Measurements from ENCODE around the gene TMEM82. TPM values are rescaled to one million over a fixed set of nuclear protein-coding genes. Genes with fewer than 3 reads are reported as not detected.

TMEM82 gene
- total RNA-seq, 1 donor from 2014 or later = not detected

GRCh38 chr1:15744122-15744679, 1.9 kb downstream of the TMEM82 start:
- no peak for DNase-seq (ENCODE audit: low spot score)
- Mint-ChIP-seq H3K36me3 (ENCODE audit: low read depth) (no peaks in the 10 kb centered on the region), H3K4me3 (ENCODE audit: low read depth) (no peak overlapping the region), H3K4me1 (ENCODE audit: low read depth) (peaks cover 4% of the 10 kb centered on the region), H3K9me3 (no peaks in the 10 kb centered on the region), H3K27me3 (ENCODE audit: low read depth) (no peaks in the 10 kb centered on the region), H3K27ac (no peak overlapping the region)
- intact Hi-C loops (cut with micrococcal nuclease) = no loop called here

GRCh38 chr1:15747378-15747777, 5.1 kb downstream of the TMEM82 start:
- no peak overlapping the region for H3K27ac Mint-ChIP-seq
- H3K4me1 Mint-ChIP-seq (ENCODE audit: low read depth) = no peaks in the 10 kb centered on the region
- no peaks in the 10 kb centered on the region for H3K36me3 Mint-ChIP-seq (ENCODE audit: low read depth)
- DNase-seq (ENCODE audit: low spot score) = no peak
- no peaks in the 10 kb centered on the region for H3K27me3 Mint-ChIP-seq (ENCODE audit: low read depth)
- H3K4me3 Mint-ChIP-seq (ENCODE audit: low read depth) = no peak overlapping the region
- intact Hi-C loops (cut with micrococcal nuclease) = no loop called here
- H3K9me3 Mint-ChIP-seq = no peaks in the 10 kb centered on the region

- Mint-ChIP-seq H3K36me3 (ENCODE audit: low read depth) (no peaks in the 10 kb centered on the region), H3K4me1 (ENCODE audit: low read depth) (no peaks in the 10 kb centered on the region), H3K27ac (no peak overlapping the region), H3K4me3 (ENCODE audit: low read depth) (no peak overlapping the region), H3K9me3 (no peaks in the 10 kb centered on the region), H3K27me3 (ENCODE audit: low read depth) (no peaks in the 10 kb centered on the region)
- intact Hi-C loops (cut with micrococcal nuclease) = no loop called here
- no peak for DNase-seq (ENCODE audit: low spot score)
These were observed 6.0 kb downstream of the TMEM82 start for GRCh38 chr1:15748264-15748663.

GRCh38 chr1:15748690-15749398, 6.5 kb downstream of the TMEM82 start:
- intact Hi-C loops (cut with micrococcal nuclease) = no loop called here
- no peaks in the 10 kb centered on the region for H3K4me1 Mint-ChIP-seq (ENCODE audit: low read depth)
- H3K9me3 Mint-ChIP-seq = no peaks in the 10 kb centered on the region

GRCh38 chr1:15749399-15750291, 7.3 kb downstream of the TMEM82 start:
- no peaks in the 10 kb centered on the region for H3K27me3 Mint-ChIP-seq (ENCODE audit: low read depth)
- no peak overlapping the region for H3K4me3 Mint-ChIP-seq (ENCODE audit: low read depth)
- H3K36me3 Mint-ChIP-seq (ENCODE audit: low read depth) = no peaks in the 10 kb centered on the region
- no peaks in the 10 kb centered on the region for H3K4me1 Mint-ChIP-seq (ENCODE audit: low read depth)
- intact Hi-C loops (cut with micrococcal nuclease) = no loop called here
- DNase-seq (ENCODE audit: low spot score) = no peak
- H3K27ac Mint-ChIP-seq = no peak overlapping the region
- H3K9me3 Mint-ChIP-seq = no peaks in the 10 kb centered on the region

More at GRCh38 chr1:15748690-15749398, 6.5 kb downstream of the TMEM82 start:
- no peaks in the 10 kb centered on the region for H3K27me3 Mint-ChIP-seq (ENCODE audit: low read depth)
- no peaks in the 10 kb centered on the region for H3K36me3 Mint-ChIP-seq (ENCODE audit: low read depth)
- no peak overlapping the region for H3K4me3 Mint-ChIP-seq (ENCODE audit: low read depth)
- DNase-seq (ENCODE audit: low spot score) = no peak
- H3K27ac Mint-ChIP-seq = no peak overlapping the region

GRCh38 chr1:15750924-15751323, 8.6 kb downstream of the TMEM82 start:
- intact Hi-C loops (cut with micrococcal nuclease) = no loop called here
- no peak for DNase-seq (ENCODE audit: low spot score)
- Mint-ChIP-seq H3K4me1 (ENCODE audit: low read depth) (no peaks in the 10 kb centered on the region), H3K36me3 (ENCODE audit: low read depth) (no peaks in the 10 kb centered on the region), H3K9me3 (no peaks in the 10 kb centered on the region), H3K27ac (no peak overlapping the region), H3K27me3 (ENCODE audit: low read depth) (peaks cover 3% of the 10 kb centered on the region), H3K4me3 (ENCODE audit: low read depth) (no peak overlapping the region)

GRCh38 chr1:15751717-15752116, 9.4 kb downstream of the TMEM82 start:
- intact Hi-C loops (cut with micrococcal nuclease) = no loop called here

GRCh38 chr1:15753776-15754175, 11.5 kb downstream of the TMEM82 start:
- Mint-ChIP-seq H3K36me3 (ENCODE audit: low read depth) (no peaks in the 10 kb centered on the region), H3K4me3 (ENCODE audit: low read depth) (no peak overlapping the region), H3K27ac (no peak overlapping the region), H3K4me1 (ENCODE audit: low read depth) (no peaks in the 10 kb centered on the region), H3K27me3 (ENCODE audit: low read depth) (peaks cover 22% of the 10 kb centered on the region), H3K9me3 (no peaks in the 10 kb centered on the region)
- intact Hi-C loops (cut with micrococcal nuclease) = no loop called here
- DNase-seq (ENCODE audit: low spot score) = no peak

More at GRCh38 chr1:15751717-15752116, 9.4 kb downstream of the TMEM82 start:
- Mint-ChIP-seq H3K4me3 (ENCODE audit: low read depth) (no peak overlapping the region), H3K4me1 (ENCODE audit: low read depth) (no peaks in the 10 kb centered on the region), H3K9me3 (no peaks in the 10 kb centered on the region), H3K36me3 (ENCODE audit: low read depth) (no peaks in the 10 kb centered on the region), H3K27me3 (ENCODE audit: low read depth) (peaks cover 9% of the 10 kb centered on the region), H3K27ac (no peak overlapping the region)
- no peak for DNase-seq (ENCODE audit: low spot score)

- intact Hi-C loops (cut with micrococcal nuclease) = no loop called here
- Mint-ChIP-seq H3K4me1 (ENCODE audit: low read depth) (peaks cover 2% of the 10 kb centered on the region), H3K9me3 (no peaks in the 10 kb centered on the region), H3K27ac (no peak overlapping the region), H3K27me3 (ENCODE audit: low read depth) (peaks cover 28% of the 10 kb centered on the region), H3K36me3 (ENCODE audit: low read depth) (no peaks in the 10 kb centered on the region), H3K4me3 (ENCODE audit: low read depth) (no peak overlapping the region)
- DNase-seq (ENCODE audit: low spot score) = no peak
These were observed 12.8 kb downstream of the TMEM82 start for GRCh38 chr1:15755021-15755645.

GRCh38 chr1:15755646-15756040, 13.3 kb downstream of the TMEM82 start:
- Mint-ChIP-seq H3K27me3 (ENCODE audit: low read depth) (peaks cover 30% of the 10 kb centered on the region), H3K4me1 (ENCODE audit: low read depth) (peaks cover 2% of the 10 kb centered on the region), H3K36me3 (ENCODE audit: low read depth) (no peaks in the 10 kb centered on the region), H3K9me3 (no peaks in the 10 kb centered on the region), H3K4me3 (ENCODE audit: low read depth) (no peak overlapping the region), H3K27ac (no peak overlapping the region)
- intact Hi-C loops (cut with micrococcal nuclease) = no loop called here
- no peak for DNase-seq (ENCODE audit: low spot score)

- H3K27me3 Mint-ChIP-seq (ENCODE audit: low read depth) = peaks cover 38% of the 10 kb centered on the region
- H3K4me3 Mint-ChIP-seq (ENCODE audit: low read depth) = no peak overlapping the region
These were observed 14.1 kb downstream of the TMEM82 start for GRCh38 chr1:15756143-15757015.

GRCh38 chr1:15757016-15757543, 14.8 kb downstream of the TMEM82 start:
- Mint-ChIP-seq H3K27ac (no peak overlapping the region), H3K4me1 (ENCODE audit: low read depth) (peaks cover 2% of the 10 kb centered on the region), H3K36me3 (ENCODE audit: low read depth) (no peaks in the 10 kb centered on the region), H3K27me3 (ENCODE audit: low read depth) (peaks cover 42% of the 10 kb centered on the region), H3K9me3 (no peaks in the 10 kb centered on the region), H3K4me3 (ENCODE audit: low read depth) (no peak overlapping the region)
- intact Hi-C loops (cut with micrococcal nuclease) = no loop called here
- no peak for DNase-seq (ENCODE audit: low spot score)

More at GRCh38 chr1:15756143-15757015, 14.1 kb downstream of the TMEM82 start:
- intact Hi-C loops (cut with micrococcal nuclease) = no loop called here
- DNase-seq (ENCODE audit: low spot score) = no peak
- Mint-ChIP-seq H3K9me3 (no peaks in the 10 kb centered on the region), H3K4me1 (ENCODE audit: low read depth) (peaks cover 2% of the 10 kb centered on the region), H3K27ac (no peak overlapping the region), H3K36me3 (ENCODE audit: low read depth) (no peaks in the 10 kb centered on the region)

Data from activated T-helper 2 cell treated with anti-CD3 and anti-CD28 coated beads, Interferon-gamma antibody, Interleukin-2, Interleukin-4, amounts not matched to agents 10 μg/mL and 5 μg/mL and 100 μg/mL, durations not matched to agents 14 hours and 24 hours and 36 hours (primary cell).